ENCODE measurements around the gene GPR87.

Gene GPR87

DNA sequence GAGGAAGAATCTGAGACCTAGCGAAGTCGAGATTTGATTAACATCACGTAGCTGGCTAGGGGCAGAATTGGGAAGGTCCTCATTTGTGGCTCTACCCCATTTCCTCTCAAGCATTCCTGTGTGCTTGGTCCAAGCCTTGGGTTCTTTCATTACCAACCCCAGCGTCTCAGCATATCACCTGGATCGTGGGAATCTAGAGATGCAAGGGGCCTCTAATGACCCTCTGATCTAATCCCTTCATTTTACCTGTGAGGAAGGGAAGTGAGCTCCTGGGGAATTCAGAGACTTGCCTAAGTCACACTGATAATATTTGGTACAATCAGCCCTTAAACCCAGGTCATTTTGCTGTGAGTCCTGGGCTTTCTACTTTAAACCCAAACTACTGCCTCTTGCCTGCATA lies 2.0 kb downstream of the GPR87 start:
- DNase-seq, result no peak

DNA sequence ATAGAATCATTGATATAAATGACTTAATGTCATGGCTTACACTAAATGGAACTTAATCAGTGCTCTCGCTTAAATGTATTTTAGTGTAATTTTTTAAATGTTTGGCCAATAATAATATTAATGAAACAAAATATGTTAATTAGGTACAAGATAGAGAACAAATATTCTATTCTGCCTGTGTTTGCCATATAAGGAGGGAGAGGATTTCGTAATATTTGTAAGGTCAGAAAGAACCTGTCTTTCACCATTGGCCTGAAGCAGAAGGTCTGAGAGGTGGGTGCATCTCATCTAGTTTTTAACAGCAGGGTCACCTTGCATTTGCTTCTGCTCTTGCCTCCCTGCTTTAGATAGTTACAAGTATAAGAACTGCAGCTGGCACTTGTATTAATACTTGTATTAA lies 2.5 kb downstream of the GPR87 start:
- no peak for DNase-seq

DNA sequence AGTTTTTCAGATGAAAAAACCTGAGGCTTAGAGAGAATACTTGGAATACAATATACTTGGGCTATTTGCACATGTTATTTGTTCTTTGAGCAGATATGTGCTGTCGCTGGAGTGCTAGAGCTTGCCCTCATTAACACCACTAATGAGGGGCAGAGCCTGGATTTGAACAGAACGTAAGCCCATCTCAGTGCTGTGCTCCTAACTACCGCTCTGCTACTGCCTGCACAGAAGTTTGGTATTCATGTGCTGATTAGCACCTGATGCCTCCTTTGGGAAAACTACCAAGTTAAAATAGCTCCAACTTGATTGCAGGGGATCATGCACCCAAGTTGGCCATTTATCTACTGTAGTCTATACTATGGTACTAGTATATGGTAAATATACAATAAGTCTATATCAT lies 3.6 kb downstream of the GPR87 start:
- DNase-seq, result no peak

DNA sequence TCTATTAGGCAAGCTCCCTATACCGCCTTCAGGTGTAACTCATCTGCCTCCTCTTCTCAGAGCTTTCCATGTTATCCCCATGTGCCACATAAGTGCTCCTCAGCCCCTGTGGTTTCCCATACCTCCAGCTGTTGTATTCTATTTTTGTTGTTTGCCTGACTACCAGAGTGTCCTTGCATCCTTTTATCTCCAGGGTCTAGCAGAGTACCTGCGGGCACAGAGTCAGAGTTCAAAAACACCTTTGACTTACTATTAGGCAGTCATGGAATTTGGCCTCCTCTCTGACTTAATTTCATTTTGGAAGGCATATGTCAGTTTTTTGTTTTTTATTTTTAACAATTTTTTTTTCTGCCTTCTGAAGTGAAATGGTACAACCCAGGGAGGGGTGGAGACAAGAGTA lies 7.1 kb downstream of the GPR87 start:
- DNase-seq, result no peak

GRCh38 chr3:151307583-151308488 lies 8.8 kb downstream of the GPR87 start:
- no peak for DNase-seq

DNA sequence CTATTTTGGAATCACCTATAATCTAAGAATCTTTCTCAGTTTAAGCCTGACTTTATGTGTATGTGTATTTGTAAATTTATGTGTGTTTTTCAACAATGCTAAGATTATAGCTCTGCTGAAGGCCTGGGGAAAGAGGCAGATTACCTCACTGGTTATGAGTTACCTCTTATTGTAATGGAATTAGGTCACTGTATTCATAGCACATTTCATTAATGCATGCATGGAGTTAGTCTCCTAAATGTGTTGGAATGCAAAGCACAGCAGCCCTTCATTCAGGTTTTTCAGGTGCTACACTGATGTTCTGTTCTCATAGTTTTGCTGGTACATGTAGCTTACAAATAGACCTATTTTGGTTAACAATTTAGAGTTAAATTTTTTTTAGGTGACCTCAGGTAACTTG lies 9.5 kb downstream of the GPR87 start:
- DNase-seq, result no peak

GRCh38 chr3:151306168-151306810 lies 10.3 kb downstream of the GPR87 start:
- DNase-seq, result no peak

DNA sequence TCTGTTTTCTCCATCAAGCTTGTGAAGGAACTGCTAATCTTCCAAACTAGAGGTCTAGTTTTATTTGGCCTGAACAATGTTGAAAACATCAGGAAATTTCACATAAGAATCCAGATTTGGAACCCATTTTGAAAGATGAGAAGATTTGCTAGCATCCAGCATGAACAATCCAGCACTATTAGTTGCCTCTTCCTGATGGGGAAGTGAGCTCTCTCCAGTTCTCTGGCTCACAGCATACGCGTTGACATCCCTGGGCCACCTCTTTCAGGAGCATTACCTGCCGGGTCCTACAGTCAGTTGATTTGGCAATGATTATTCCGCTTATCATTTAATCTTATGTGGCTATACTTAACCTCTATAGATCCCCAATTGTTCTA lies 10.9 kb downstream of the GPR87 start:
- no peak for DNase-seq

- DNase-seq, result peak in 1 of 2 experiments; percentile 10
These were observed 11.4 kb downstream of the GPR87 start for GRCh38 chr3:151305060-151305774.

DNA sequence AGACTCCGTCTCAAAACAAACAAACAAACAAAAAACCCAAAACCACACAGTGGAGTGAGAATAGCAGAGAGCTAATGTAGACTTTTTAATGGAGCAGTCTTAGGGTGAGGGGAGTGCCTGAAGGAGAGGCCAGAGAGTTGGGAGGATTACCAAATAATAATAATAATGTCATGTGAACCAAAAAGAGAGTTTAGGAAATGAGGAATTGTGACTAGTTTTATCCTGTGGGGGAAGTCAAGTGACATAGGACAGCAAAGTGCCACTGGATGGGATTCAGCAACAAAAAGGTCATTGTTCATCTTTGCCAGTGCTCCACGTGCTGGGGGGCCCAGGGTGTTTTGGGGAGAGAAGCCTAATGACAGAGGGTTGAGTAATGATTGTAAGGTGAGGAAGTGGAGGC lies 12.9 kb downstream of the GPR87 start:
- no peak for DNase-seq

GRCh38 chr3:151301787-151302186 lies 14.8 kb downstream of the GPR87 start:
- no peak for DNase-seq

DNA sequence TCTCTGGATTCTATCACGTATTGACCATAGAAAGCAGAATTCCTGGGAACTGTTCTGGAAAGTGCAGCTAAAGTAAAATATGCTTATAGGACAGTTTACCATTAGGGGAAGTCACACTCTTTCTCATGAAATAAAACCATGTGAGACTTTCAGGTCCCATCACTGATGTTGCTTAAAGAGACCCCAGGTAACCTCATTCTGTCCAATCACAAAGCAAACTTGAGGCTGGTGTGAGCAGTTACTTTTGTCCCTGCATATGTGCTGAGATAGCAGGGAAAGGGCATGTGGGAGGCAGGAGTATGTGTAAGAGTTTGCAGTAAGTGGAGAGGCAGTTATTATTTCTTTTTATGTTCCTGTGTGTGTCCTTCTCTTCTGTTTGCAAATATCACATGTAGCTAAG lies 16.1 kb downstream of the GPR87 start:
- DNase-seq, result no peak

DNA sequence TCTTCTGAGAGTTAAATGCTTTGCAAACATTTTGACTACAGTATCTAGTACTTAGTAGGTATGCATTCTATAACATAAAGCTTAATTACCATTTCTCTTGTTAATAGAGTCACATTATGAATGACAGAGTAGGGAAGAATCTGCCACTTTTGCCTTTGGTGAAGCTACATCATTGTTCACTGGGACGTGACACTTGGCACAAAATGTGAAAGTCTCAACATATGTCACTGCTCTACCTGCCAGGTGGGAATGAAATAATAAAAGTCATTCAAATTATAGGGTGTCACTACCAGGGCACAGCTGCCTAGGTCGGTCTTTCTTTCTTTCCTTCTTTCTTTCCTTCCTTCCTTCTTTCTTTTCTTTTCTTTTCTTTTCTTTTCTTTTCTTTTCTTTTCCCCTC lies 17.6 kb downstream of the GPR87 start:
- no peak for DNase-seq

GRCh38 chr3:151297429-151297828 lies 19.2 kb downstream of the GPR87 start:
- no peak for DNase-seq

GRCh38 chr3:151296226-151296625 lies 20.4 kb downstream of the GPR87 start:
- DNase-seq, result no peak

GRCh38 chr3:151293127-151293526 lies 23.5 kb downstream of the GPR87 start:
- DNase-seq, result no peak

GRCh38 chr3:151290673-151291072 lies 25.9 kb downstream of the GPR87 start:
- no peak for DNase-seq

- DNase-seq, result no peak
These were observed 27.2 kb downstream of the GPR87 start for GRCh38 chr3:151289445-151289844.

DNA sequence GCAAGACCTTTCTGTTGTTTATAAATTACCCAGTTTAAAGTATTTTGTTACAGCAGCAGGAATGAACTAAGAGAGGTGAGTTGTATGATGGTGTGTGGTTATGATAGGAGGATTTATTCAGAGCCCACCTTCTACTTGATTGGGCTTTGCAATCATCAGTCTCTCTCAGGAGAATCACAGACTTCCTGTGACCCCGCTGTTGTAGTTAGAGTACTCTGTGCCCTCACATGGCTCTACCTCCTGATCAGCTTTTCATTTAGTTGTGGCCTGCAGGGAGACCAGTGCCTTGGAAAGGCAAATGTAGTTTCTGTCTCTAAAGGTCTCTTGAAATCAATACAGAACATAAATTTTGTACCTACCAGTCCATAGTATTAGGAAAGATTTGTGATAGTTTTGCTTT lies 30.7 kb downstream of the GPR87 start:
- DNase-seq, result no peak

DNA sequence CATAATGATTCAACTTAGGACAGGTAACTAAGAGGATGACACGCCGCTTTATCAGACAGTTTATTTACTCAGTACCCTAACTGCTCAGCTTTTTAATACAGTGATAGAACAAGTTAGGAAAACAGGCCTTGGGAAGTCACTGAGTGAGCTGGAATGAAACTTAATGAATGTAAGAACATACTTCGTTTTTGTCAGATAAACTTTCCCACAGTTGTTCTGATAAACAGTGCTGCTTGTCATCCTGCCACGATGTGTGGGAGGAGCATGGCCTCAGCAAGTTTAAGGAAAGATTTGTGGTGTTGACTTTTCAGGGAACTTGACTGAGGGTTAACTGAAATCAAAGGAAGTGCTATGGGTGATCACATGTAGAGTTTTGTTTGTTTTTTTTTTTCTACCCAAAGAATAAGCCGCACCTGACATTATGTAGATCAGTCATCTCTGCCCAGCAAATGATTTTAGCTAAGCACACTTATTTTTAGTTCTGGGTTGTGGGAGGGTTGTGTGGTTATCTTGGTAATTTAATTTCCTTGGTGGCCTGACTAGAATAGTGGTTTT lies 32.6 kb downstream of the GPR87 start:
- no peak for DNase-seq

GRCh38 chr3:151283387-151283786 lies 33.2 kb downstream of the GPR87 start:
- no peak for DNase-seq

DNA sequence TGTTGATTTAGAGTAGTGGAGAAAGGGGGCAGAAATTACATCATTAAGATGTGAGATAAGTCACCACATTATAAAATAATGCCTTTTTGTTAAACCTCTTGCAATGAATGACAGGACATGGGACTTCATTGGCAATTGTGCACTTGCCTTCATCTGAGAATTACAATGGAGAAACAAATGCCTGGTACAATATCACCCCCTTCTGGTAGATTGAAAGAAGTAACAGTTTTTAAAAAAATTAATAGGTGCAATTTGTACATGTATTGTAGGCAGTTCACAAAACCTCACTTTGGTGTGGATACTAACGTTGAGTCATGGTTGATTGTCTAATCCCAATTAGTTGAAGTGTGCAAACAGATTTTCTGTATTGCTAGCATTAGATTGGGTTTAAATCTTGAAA lies 33.7 kb downstream of the GPR87 start:
- DNase-seq, result no peak

DNA sequence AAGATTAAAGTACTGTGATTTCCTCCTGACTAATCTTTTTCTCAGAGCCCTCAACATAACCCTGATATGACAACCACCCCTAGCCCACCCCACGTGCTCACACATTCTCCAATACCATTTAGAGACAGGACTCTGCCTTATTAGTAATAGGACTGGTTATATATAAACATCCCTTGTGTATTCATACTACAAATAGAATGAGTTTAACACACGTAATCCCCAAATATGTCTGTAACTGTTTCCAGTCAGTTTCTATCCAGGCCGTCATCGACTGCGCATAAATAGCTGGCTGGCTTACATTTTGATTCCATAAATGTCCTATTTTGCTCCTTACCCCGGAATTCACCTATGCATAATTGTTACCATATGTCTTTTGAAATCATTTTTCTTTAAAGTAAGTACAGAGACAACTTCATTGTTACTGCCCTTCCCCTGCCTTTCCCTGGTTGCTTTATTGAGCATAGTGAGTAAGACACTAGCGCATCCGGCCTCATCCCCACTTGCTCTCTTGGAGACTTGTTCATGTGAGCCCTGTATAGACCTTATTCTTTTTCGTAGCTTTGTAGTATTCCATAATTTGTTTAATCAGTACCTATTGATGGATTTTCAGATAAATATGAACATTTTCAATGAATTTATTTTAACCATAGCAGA lies 34.8 kb downstream of the GPR87 start:
- no peak for DNase-seq

All from stimulated activated CD4-positive, alpha-beta T cell treated with anti-CD3 and anti-CD28 coated beads, Interleukin-4, amount 100 ng/mL, for 4 hours (primary cell).